Activated naive CD8-positive, alpha-beta T cell treated with anti-CD3 and anti-CD28 coated beads, Interleukin-2, amount 50 U/mL, for 24 hours (primary cell): ENCODE data around the gene FTL.

Source experiments
- ATAC-seq: fragments of 150-1000 bp; cut with Tn5 transposase; one replicate; pipeline ENCODE4 v1.10.0; 2021
- DNase-seq: peaks from one replicate; pipeline ENCODE4 v3.0.0; 2021
- H3K27ac Mint-ChIP-seq: one replicate; pipeline ENCODE4 v1.8.0; 2021; ENCODE audit warnings: mild to moderate bottlenecking, mixed read lengths
- H3K27me3 Mint-ChIP-seq: one replicate; pipeline ENCODE4 v1.8.0; 2021; ENCODE audit warnings: mixed read lengths
- H3K36me3 Mint-ChIP-seq: one replicate; pipeline ENCODE4 v1.8.0; 2021; ENCODE audit warnings: low read depth, mixed read lengths
- H3K4me1 Mint-ChIP-seq: one replicate; pipeline ENCODE4 v1.8.0; 2021; ENCODE audit warnings: mixed read lengths
- H3K4me3 Mint-ChIP-seq: one replicate; pipeline ENCODE4 v1.8.0; 2021; ENCODE audit warnings: mild to moderate bottlenecking, moderate library complexity, mixed read lengths
- H3K9me3 Mint-ChIP-seq: one replicate; pipeline ENCODE4 v1.8.0; 2021; ENCODE audit warnings: mixed read lengths

Gene FTL

DNA sequence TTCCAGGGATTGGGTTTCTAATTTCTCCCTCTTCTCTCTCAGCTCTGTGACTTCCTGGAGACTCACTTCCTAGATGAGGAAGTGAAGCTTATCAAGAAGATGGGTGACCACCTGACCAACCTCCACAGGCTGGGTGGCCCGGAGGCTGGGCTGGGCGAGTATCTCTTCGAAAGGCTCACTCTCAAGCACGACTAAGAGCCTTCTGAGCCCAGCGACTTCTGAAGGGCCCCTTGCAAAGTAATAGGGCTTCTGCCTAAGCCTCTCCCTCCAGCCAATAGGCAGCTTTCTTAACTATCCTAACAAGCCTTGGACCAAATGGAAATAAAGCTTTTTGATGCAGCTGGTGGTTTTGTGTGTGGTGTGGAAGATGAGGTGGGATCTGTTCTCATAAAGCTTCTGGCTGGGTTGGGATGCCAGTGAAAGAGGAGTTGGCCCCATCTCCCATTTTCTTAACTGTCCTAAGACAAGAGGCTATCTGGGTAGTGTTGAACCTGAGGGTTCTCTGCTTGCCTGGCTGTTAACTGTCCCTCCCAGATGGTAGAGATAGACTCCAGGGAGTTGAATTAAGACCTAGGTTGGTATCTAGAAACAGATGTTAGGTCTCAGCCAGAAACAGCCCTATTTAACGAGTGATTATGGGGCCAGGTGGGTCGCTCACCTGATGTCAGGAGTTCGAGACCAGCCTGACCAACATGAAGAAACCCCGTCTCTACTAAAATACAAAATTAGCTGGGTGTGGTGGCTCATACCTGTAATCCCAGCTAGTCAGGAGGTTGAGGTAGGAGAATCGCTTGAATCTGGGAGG, 1.6 kb downstream of the FTL start:
- Mint-ChIP-seq H3K4me3 (peak overlapping the region; percentile 97), H3K4me1 (peaks cover 59% of the 10 kb centered on the region), H3K36me3 (peaks cover 37% of the 10 kb centered on the region), H3K27me3 (no peaks in the 10 kb centered on the region), H3K9me3 (no peaks in the 10 kb centered on the region), H3K27ac (peak overlapping the region; percentile 98)
- ATAC-seq: no peak
- DNase-seq: no peak

DNA sequence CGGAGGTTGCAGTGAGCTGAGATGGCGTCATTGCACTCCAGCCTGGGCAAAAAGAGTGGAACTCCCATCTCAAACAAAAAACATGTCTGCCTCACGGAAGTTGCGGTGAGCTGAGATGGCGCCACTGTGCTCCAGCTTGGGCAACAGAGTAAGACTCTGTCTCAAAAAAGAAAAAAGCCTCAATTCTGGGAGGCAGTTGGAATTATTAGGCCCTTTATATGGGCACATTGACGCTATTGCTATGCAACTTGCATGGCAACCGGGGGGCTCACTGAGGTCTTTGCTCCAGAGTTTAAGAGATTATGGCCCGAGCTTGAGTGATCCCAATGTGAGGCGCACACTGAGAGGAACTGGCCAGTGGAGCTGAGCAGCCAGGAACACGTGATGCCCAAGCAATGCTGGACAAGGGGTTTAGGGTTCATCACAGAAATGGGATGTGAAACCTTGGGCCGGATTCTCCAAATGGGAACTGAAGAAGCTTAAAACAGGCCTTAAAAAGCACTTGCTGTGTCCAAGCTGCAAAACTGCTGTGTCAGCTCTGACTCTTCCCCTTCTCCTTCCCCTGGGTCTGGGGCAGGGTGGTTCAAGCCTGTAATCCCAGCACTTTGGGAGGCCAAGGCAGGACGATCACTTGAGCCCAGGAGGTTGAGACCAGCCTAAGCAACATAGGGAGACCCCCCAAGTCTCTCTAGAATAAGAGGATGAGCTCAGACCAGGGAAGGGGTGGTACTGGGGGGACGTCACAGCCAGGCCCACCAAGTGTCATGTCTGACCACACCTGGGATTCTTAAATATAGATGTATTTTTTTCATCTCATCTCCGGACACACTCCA, 2.5 kb downstream of the FTL start:
- ATAC-seq (no peak), DNase-seq (no peak)
- H3K27me3 Mint-ChIP-seq: no peaks in the 10 kb centered on the region
- no peaks in the 10 kb centered on the region for H3K9me3 Mint-ChIP-seq
- peak overlapping the region; percentile 97 for H3K4me3 Mint-ChIP-seq
- H3K36me3 Mint-ChIP-seq: peaks cover 37% of the 10 kb centered on the region
- peak overlapping the region; percentile 98 for H3K27ac Mint-ChIP-seq
- peaks cover 51% of the 10 kb centered on the region for H3K4me1 Mint-ChIP-seq

DNA sequence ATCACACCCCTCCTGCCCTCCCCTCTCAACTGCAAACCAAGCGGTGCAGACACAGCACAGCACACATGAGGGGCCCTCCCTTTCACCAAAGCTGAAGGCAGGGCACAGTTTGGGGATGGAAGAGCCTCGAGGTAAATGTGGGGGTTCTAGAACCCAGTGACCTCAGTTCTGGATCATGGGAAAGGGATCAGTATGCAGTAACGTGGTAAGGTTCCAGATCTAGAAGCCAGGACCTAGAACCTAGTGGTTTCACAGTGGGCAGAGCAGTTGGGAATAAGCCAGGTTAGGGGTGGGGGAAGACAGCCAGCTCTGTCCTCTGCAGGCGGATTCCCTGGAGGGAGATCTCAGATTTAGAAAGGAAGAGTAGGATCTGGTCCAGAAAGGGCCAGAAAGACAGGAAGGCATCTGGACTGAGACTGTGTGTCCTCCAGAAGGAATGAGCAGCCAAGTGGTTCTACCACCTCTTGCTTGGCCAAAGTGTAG, 3.1 kb downstream of the FTL start:
- Mint-ChIP-seq H3K4me1 (peaks cover 47% of the 10 kb centered on the region), H3K4me3 (peak overlapping the region; percentile 97), H3K36me3 (peaks cover 41% of the 10 kb centered on the region), H3K27me3 (no peaks in the 10 kb centered on the region), H3K9me3 (no peaks in the 10 kb centered on the region), H3K27ac (peak overlapping the region; percentile 98)
- ATAC-seq: no peak
- no peak for DNase-seq

DNA sequence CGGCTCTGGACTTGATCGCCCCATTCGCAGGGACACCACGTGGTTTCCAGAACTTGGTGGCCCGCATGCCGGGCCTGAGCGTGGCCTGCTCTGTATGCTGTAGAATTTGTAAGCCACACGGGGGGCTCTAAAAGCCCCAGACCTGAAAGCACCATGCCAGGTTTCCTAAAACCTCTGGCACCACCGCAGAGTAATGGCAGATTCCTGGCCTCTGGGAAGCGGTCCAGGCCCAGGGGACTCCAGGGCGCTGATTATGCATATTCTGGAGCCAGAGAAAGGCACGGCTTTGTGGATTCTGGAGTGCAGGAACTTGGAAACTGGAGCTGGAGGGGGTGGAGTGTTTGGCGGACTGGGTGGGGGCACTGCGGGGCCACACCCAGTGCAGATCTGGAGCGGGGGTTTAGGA, 3.7 kb downstream of the FTL start:
- ATAC-seq (no peak), DNase-seq (no peak)
- H3K27me3 Mint-ChIP-seq: no peaks in the 10 kb centered on the region
- no peak overlapping the region for H3K27ac Mint-ChIP-seq
- no peaks in the 10 kb centered on the region for H3K9me3 Mint-ChIP-seq
- peaks cover 41% of the 10 kb centered on the region for H3K4me1 Mint-ChIP-seq
- no peak overlapping the region for H3K4me3 Mint-ChIP-seq
- peaks cover 41% of the 10 kb centered on the region for H3K36me3 Mint-ChIP-seq

DNA sequence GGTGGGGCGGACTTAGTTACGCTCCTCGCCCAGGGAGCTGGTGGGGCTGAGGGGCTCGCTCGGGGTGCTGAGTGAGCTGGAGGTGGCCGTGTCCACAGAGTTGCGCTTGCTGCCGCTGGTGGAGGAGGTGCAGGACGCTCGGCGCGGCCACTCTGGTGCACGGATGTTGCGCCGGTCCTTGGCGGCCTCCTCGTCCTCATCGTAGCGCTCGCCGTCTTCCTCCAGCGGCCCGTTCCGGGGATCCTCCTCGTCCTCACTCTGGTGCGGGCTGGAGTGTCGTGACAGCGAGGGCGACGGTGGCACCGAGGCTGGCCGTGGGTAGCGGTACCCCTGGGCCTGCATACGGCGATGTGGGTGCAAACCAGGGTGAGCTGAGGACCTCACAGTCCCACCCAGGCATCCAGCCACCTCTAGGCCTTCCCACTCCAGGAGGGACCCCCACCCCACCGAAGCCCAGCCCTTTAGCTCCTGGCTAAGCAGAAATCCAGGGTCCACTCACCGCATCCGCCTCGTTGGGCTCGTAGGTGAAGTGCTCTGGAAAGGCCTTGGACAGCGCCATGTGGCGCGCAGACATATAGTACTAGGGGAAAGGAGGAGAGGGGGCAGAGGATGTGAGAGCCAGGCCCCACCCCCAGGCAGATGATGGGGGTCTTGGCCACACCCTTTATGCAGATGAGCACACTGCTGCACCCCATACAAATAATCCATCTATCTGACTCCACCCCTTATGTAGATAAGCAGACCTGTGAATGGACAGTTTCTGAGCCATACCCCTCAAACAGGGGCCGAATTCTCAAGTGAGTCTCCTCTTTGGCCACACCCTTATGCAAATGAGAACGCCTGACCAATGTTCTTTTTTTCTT, 4.4 kb downstream of the FTL start:
- no peaks in the 10 kb centered on the region for H3K9me3 Mint-ChIP-seq
- H3K36me3 Mint-ChIP-seq: peaks cover 45% of the 10 kb centered on the region
- H3K4me3 Mint-ChIP-seq: no peak overlapping the region
- no peaks in the 10 kb centered on the region for H3K27me3 Mint-ChIP-seq
- DNase-seq (no peak), ATAC-seq (no peak)
- H3K4me1 Mint-ChIP-seq: peaks cover 34% of the 10 kb centered on the region
- H3K27ac Mint-ChIP-seq: no peak overlapping the region

DNA sequence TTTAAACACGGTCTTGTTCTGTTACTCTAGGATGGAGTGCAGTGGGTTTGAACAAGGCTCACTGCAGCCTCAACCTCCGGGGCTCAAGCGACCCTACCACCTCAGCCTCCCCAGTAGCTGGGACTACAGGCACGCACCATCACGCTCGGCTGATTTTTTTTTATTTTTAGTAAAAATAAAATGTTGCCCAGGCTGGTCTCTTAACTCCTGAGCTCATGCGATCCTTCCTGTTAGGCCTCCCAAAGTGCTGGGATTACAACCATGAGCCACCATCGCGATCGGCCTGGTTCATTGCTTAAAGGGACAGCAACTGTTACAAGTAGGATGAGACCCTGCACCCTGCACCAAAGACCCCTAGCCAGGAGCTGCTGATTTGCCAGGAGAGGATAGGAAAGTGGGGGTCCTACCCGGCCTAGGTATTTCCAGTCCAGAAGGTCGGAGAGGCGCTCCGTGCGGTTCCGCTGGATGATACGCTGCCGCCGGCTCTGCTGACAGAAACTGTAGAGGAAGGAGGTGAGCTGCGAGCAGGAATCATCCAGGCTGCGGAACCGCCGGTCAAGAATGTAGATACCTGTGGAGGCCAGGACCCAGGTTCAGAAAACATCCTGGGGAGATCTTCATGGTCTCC, 5.1 kb downstream of the FTL start:
- DNase-seq (no peak), ATAC-seq (no peak)

DNA sequence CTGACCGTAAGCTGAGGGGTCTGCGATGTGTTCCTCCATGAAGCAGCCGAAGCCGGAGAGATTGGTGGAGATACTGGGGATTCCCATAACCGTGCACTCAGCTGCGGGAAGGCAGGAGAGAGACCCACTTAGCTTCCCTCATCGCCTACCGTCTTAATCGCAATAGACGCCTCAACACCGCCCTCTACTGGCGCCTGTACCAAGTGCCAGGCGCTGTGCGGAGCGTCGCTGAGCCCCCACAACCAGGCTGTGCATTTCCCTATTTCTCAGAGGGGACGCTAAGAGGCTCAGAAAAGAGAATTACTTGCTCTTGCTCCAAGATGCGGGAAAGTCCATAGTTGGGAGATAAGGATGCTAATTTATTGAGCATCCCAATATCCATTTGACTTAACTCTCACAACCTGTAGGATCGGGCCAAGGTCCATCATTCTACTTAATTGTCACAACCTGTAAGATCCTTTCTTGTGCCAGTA, 5.8 kb downstream of the FTL start:
- peaks cover 20% of the 10 kb centered on the region for H3K4me1 Mint-ChIP-seq
- H3K4me3 Mint-ChIP-seq: no peak overlapping the region
- peak overlapping the region; percentile 56 for H3K27ac Mint-ChIP-seq
- DNase-seq (peak; percentile 90), ATAC-seq (peak; percentile 81)
- peaks cover 37% of the 10 kb centered on the region for H3K36me3 Mint-ChIP-seq
- H3K9me3 Mint-ChIP-seq: no peaks in the 10 kb centered on the region
- H3K27me3 Mint-ChIP-seq: no peaks in the 10 kb centered on the region

More for the DNA sequence above, 5.1 kb downstream of the FTL start:
- no peaks in the 10 kb centered on the region for H3K27me3 Mint-ChIP-seq
- no peaks in the 10 kb centered on the region for H3K9me3 Mint-ChIP-seq
- H3K4me3 Mint-ChIP-seq: no peak overlapping the region
- peaks cover 44% of the 10 kb centered on the region for H3K36me3 Mint-ChIP-seq
- H3K4me1 Mint-ChIP-seq: peaks cover 27% of the 10 kb centered on the region
- no peak overlapping the region for H3K27ac Mint-ChIP-seq

DNA sequence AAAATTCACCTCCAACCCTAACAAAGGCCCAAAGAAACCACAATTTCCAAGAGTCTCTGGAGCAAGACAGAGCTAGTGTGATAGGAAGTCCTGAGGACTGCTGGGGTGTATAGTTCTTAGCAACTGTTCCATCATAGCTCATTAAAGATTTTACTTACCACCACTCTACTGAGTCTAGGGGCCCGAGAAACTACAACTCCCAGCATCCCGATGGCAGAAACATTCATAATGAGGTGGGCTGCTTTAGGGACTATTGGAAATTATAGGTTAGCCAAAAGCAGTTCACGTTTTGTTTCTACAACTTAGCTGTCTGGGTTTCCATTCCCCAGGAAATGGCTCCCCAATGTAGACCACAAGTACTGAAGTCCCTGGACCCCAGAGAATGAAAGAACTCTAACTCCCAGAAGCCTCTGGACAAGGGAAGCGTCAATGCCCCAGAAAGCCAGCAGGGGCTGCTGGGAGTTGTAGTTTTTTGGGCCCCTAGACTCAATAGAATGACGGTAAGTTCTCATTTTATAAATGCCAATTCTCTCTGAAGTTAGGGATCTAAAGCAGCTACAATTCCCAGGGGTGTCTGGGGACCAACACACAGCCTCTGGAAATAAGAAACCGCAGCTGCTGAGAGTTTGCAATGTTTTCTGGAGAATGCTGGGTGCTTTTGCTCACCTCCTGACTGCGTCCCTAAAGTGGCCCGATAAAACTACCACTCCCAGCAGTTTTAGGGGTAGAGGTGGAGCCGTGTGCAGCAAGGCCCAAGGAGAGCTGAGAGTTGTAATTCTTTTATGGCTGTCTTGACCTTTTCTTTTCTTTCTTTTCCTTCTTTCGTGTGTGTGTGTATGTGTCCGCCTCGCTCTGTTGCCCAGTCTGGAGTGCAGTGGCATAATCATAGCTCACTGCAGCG, 11.1 kb downstream of the FTL start:
- DNase-seq: no peak
- no peak for ATAC-seq
- Mint-ChIP-seq H3K27me3 (no peaks in the 10 kb centered on the region), H3K4me3 (no peak overlapping the region), H3K9me3 (no peaks in the 10 kb centered on the region), H3K27ac (no peak overlapping the region), H3K4me1 (peaks cover 22% of the 10 kb centered on the region), H3K36me3 (peaks cover 29% of the 10 kb centered on the region)

DNA sequence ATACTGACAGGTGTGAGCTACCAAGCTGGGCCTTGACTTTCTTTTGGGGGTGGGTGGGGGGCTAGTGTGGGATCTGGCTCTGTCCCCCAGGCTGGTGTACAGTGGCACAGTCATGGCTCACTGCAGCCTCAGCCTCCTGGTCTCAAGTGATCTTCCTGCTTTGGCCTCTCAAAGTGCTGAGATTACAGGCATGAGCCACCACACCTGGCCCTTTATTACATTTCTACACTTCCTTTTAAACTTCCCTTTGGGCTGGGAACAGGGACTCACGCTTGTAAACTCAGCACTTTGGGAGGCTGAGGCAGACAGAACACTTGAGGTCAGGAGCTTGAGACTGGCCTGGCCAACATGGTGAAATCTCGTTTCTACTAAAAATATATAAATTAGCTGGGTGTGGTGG, 12.0 kb downstream of the FTL start:
- no peak for DNase-seq

DNA sequence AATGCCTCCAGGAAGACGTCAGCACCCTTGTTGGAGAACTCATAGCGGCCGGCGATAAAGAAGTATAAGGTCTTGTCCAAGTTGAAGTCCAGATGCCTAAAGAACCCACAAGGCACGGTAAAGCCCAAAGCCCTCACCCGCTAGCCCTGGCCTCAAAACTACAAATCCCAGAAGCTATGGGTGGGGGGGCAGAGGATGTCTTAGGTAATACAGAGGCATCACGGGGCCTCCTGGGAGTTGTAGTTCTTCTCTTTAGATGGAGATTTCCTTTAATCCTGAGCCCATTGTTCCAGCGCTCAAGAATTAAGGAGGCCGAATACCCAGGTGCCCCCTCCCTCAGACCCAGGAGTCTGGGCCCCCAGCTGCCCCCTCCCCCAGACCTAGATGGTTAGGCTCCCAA, 17.2 kb downstream of the FTL start:
- Mint-ChIP-seq H3K27ac (no peak overlapping the region), H3K4me1 (peaks cover 29% of the 10 kb centered on the region), H3K9me3 (no peaks in the 10 kb centered on the region), H3K27me3 (no peaks in the 10 kb centered on the region), H3K4me3 (no peak overlapping the region), H3K36me3 (peaks cover 37% of the 10 kb centered on the region)
- DNase-seq (no peak), ATAC-seq (no peak)

More for the DNA sequence above, 12.0 kb downstream of the FTL start:
- Mint-ChIP-seq H3K27ac (no peak overlapping the region), H3K27me3 (no peaks in the 10 kb centered on the region), H3K4me1 (peaks cover 22% of the 10 kb centered on the region), H3K4me3 (no peak overlapping the region), H3K36me3 (peaks cover 32% of the 10 kb centered on the region), H3K9me3 (no peaks in the 10 kb centered on the region)
- ATAC-seq: no peak

DNA sequence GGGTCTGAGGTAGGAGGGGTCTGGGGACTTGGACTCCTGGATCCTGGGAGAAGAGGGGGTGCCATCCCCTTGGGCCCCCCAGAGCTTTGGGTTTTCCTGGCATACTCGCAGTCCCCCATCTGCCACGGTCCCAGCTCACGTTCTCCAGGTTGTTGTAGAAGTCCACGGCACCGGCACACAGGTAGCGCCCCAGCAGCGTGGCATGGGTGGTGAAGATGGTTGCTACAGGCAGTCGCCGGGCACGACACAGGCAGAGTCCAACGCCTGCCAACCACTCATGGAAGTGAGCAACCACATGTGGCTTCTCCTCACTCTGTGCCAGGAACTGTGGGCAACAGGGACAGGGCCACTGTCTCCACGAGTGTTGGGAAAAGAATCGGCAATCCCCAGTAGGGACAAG, 20.6 kb downstream of the FTL start:
- Mint-ChIP-seq H3K27ac (no peak overlapping the region), H3K27me3 (no peaks in the 10 kb centered on the region), H3K36me3 (peaks cover 40% of the 10 kb centered on the region), H3K4me3 (no peak overlapping the region), H3K4me1 (peaks cover 27% of the 10 kb centered on the region), H3K9me3 (no peaks in the 10 kb centered on the region)
- no peak for ATAC-seq
- no peak for DNase-seq

DNA sequence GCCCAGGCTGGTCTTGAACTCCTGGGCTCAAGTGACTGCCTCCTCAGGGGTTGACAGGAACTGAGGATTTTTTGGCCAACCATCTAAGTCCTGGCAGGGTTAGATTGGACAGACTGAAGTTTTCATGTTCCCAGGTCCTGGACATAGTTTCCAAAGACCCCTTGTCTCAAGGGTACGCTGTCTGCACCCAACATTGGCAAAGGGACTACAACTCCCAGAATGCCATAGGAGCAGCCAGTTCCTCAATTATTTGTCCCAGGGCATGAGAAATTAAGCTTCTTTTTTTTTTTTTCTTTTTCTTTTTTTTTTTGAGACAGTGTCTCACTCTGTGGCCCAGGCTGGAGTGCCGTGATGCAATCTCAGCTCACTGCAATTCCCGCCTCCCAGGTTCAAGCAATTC, 21.1 kb downstream of the FTL start:
- ATAC-seq: no peak
- Mint-ChIP-seq H3K9me3 (no peaks in the 10 kb centered on the region), H3K4me3 (no peak overlapping the region), H3K36me3 (peaks cover 41% of the 10 kb centered on the region), H3K27ac (no peak overlapping the region), H3K27me3 (no peaks in the 10 kb centered on the region), H3K4me1 (peaks cover 30% of the 10 kb centered on the region)
- no peak for DNase-seq

DNA sequence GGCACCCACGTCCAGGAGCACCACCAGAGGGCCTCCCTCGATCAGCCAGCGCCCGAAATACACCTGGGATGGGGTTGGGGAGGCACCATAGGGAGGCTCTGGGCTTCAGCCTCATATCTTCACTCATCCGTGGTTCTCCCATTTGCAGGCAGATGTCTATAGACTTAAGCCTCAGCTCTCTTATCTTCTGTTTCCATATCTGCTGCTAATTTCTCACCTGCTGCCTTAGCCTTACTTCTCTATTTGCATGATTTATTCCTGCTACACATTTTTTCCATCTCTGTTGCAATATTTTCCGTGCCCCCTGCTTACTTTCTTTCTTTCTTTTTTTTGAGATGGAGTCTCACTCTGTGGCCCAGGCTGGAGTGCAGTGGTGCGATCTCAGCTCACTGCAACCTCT, 22.2 kb downstream of the FTL start:
- no peaks in the 10 kb centered on the region for H3K9me3 Mint-ChIP-seq
- DNase-seq (no peak), ATAC-seq (peak; percentile 68)
- peak overlapping the region; percentile 34 for H3K4me3 Mint-ChIP-seq
- peak overlapping the region; percentile 91 for H3K27ac Mint-ChIP-seq
- H3K4me1 Mint-ChIP-seq: peaks cover 35% of the 10 kb centered on the region
- H3K36me3 Mint-ChIP-seq: peaks cover 35% of the 10 kb centered on the region
- no peaks in the 10 kb centered on the region for H3K27me3 Mint-ChIP-seq
